GM19468 (cell line): ENCODE measurements around the gene TMA7B.

ENCODE experiments used
- ATAC-seq: cut with Tn5 transposase; IDR thresholded peaks from one replicate; pipeline ENCODE4 v1.9.1; 2021; ENCODE audit warnings: mild to moderate bottlenecking, moderate library complexity, moderate number of reproducible peaks; ENCODE audit not compliant: unreplicated experiment; ENCODE audit errors: extremely low read depth

Gene TMA7B

DNA sequence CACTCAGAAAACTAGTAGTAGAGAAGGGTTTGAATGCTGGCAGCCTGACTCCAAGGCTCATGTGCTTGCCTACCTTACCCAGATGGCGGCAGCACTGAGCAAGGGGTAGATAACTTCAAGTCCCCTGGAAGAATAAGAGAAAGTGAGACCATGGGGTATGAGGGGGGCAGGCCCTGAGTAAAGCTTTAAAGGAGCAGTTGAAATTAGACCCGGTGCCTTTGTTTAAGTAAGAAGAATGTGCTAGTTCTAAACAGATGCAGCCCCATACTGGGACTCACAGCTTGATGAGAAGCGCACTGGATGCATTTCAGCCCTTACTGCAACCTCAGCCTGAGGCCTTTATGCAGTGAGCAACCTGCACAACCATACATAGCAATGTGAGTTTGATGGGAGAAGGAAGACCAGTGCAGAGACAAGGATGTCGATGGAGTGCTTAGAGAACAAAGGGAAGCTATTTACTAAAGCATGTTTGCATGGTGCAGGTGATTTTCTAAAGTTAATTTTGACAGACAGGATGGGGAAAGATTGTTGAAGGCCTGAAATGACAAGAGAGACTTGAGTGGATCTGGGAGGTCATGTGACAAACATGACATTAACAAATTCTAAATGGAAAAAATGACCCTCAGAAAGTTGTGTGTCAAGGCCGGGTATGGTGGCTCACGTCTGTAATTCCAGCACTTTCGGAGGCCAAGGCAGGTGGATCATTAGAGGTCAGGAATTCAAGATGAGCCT, 27.1 kb upstream of the TMA7B start:
- no peak for ATAC-seq

DNA sequence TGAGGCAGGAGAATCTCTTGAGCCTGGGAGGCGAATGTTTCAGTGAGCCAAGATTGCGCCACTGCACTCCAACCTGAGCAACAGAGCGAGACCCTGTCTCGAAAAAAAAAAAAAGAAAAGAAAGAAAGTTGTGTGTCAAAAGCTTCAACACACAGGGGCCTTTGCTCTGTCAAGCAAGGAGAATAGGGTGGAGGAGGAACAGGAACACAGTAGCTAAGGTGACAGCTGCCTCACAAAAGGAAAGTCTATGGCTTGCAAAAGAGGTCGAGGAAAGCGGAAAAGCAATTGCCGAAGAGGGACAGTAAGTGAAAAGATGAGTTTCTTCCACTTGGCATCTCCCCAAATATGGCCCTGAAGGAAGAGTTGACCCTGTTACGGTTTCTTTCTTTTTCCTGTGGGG, 26.5 kb upstream of the TMA7B start:
- ATAC-seq, result no peak

DNA sequence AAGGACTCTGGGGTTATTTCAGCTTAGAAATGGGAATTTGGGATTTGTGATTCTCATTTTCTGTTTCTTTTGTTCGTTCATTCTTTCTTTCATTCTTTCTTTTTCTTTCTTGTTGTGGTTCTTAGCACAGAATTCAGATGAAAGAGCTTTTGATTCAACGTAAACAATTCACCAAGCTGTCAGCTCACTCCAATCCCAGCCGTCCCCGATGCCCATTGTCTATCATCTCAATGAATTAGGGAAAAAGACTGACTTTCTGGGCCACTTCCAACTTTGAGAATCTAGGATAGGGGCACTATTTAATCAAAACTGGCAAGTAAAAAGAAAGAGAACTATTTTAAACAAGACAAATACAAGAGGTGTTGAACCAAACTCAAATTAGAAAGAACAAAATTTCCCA, 25.1 kb upstream of the TMA7B start:
- no peak for ATAC-seq

DNA sequence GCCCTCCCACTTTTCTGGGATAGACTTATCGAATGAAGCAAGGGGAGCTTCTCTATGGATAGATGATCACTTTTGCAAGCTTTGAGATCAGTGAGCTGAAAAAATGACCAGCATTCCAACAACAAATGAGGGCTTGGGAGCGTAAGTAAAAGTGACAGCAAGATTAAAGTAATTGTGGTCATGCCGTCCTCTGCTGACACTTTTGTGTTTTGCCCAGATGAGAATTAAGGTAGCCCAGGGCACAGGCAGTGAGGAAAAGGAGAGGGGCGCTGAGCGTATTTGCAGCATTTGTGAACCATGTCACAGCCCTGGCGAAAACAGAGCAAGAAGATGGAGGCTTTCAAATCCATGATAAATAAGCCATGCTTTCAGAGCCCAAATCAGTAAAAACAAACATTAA, 24.6 kb upstream of the TMA7B start:
- ATAC-seq, result no peak

DNA sequence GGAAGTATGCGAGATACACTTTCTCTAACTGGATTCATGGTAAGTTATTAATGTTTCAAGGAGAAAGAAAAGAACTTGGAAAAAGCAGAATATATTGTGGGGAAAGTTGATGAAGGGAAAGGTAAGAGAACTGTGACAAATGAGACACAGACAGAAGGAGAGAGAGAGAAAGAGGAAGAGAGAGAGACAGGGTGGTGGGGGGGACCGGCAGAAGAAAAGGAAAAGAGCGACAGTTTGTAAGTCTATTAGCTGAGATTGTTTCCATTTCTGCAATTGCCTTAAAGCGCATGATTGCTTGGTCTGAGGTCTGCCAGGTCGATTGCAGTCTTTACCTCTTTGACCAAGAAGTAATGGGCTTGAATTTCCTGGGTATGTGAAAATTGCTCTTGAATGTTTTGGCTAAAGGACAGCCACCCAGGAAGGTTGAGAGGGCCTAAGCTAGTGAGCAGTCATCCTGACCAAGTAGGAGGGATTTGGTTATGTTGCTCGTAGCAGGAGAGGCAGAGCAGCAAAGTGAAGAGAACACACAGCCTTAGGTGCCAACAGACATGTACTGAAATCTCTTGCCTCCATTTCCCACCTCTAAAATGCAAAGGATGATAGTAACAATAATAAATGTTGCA, 23.6 kb upstream of the TMA7B start:
- ATAC-seq, result no peak

DNA sequence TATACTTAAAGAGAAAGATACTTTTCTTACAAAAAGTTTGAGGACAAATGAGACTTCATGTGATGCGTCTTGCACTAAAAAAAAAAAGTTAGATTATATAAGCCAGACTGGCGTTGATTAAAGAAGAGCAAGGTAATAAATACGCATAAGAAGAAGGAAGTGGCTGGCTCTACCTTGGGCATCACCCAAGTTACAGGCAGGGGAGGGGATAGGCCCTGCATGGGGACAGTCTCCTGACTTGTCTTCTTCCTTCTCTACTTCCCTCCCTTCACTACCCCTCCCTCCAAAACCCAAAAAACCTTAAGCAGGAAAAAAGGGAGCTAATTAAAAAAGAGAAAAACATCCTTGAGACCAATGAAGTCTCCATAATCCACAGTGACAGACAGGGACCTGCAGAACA, 22.3 kb upstream of the TMA7B start:
- ATAC-seq, result no peak

DNA sequence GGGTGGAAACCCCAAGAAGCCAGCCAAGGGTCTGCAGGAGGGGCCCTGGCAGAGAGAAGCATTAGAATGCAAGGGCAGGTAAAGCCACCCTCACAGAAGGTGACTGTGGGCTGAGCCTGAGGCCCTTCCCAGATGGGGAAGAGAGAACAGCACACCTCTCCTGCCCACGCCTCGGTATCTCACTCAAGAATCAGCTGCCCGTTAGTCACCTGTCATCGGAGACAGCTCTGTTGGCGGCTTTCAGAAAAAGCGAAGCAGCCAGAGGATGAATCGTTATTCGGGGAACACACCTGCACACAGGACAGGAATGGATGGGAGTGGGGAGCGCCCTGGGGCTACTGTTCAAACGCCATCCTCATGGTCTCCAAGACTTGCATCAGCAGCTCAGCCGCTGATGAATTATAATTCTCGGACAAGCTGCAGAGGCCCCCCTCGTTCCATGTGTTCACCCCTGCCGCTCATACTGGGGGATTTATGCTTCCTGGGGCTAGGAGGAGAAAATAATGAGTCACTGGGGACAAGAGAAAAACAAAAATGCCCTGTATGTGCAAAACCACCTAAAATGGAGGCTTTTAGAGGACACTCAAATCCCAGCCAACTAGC, 21.6 kb upstream of the TMA7B start:
- no peak for ATAC-seq

DNA sequence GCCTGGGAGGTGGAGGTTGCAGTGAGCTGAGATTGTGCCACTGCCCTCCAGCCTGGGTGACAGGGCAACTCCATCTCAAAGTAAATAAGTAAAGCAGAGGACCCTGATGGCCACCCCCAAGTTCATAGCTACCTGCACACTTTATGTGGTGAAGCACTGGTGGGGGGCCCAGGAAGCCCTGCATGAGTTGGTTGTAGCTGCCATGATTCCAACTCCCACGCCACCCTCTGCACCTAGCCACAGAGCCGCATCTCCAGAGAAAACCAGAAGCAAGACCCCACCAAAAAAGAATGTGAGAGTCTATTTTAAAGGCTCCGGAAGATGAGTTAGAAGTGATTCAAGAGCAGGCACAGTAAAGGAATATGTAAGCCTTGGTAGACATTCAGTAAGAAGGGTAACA, 20.4 kb upstream of the TMA7B start:
- ATAC-seq, result no peak

DNA sequence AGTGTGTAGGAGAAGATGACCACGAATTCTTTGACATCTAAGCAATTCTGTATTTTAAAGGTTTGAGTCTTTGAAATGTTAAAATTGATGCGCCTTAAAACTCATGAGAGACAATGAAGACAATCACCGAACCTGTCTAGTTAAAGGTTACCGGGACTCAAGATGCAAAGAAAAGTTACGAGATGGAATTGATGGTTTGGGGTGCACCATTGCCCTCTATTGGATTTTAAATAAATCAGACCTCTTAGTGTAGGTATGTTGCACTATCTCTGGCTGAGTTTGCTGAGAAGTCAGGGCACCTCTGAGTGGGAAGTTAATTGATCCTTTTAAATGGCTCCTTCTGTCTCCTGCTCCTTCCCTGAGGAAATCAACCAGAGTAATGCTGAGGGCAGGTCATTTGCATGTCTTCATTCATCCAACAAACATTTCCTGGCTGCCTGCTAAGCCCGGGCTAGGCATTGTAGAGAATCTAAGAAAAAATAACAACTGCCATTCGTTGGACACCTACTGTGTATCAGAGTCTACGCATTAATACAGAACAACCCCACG, 19.4 kb upstream of the TMA7B start:
- no peak for ATAC-seq

DNA sequence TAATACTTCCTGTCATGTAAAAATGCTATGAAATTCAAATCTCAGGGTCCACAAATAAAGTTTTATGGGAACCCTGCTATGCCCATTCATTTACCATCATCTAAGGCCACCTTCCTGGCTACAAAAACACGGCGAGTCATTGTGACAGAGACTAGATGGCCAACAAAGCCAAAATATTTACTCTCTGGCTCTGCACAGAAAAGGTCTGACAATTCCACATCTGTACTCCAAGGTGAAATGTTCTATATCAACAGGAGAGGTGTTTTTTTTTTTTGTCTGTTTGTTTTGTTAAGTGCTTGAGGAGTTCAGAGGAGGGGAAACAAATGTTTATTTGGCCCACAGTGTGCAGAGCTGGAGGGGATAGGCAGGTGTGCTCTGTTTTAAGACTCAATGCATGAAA, 18.6 kb upstream of the TMA7B start:
- ATAC-seq, result no peak

DNA sequence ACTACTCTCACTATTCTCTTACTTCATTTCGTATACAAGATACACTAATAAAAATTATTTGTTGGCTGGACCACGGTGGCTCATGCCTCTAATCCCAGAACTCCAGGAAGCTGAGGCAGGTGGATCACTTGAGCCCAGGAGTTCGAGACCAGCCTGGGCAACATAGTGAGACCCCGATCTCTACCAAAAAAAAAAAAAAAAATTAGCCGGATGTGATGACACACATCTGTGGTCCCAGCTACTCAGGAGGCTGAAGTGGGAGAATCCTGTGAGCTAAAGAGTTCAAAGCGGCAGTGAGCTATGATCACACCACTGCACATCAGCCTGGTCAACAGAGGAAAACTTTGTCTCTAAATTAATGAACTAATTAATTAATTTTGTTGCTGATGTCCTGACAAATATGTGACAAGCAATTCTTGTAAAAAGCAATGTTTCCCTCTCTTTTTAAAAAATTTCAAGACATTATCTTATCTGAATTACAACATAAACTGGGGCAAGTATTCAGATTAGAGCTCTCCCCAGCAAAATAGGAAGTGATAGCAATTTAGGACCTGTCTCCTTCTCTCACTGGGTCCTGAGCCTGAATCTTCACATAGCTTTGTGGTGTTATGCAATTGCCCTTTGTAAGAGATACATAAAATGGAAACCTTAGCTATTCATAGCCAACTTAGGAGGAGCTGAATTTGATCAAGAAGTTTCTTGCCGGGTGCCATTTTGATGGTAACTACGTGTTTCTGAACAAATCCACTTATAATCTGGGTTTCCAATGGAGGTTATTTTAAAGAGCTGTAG, 17.6 kb upstream of the TMA7B start:
- ATAC-seq, result no peak

DNA sequence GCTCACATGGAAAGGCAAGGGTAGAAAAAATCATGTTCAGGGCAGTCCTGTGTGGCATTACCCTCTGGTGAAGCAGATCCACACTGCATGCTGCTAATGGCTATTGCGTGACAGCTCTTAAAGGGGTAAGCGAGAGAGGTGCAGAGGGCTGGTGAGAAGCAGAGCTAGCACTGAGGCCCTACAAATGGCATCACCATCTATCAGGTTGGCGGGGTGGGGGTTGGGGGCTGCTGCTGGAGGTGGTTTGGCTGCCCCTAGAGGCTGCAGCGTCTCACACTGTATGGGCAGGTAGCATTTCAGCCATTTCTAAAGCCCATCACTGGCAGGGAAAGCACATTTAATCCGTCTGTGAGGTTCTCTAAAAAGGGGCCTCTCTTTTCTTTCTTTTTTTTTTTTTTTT, 16.9 kb upstream of the TMA7B start:
- ATAC-seq, result no peak

DNA sequence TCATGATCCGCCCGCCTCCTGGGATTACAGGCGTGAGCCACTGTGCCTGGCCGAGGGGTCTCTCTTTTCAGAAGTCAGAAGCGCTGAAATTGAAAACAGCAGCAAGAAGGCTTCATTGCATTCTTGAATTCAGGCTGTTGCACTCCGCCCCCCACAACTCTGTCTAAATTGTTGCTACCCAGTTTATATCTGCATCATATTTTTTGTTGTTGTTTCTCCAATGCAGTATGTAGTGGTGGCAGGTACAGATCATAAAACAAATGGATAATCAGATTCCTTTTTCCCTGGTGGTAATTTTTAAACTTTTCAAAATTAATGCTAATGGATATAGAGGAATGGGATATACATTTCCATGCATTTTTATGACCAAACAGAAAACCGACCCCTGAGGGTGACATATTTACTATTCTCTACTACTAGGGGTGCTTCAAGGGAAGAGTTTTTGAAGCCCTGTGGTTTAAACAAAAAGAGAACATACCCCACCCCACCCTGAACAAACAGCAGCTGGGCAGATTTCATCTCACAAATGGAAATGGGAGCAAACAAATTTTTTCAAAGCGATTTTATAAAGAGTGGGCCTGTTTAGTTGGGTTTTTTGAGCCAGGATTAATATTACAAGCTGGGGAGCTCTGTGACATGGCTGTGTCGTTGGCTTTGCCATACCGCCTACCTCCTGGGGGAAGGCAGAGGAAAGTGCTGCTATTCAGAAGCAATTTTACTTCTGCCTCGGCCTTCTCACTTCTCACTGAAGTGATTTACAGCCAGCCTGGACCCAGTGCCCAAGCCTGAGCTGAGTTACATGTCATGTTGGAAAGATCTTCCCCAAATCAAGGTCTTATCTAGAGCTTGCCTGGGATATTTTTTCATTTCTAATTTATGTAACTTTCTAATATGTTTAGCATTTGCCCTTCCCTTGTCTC, 16.0 kb upstream of the TMA7B start:
- ATAC-seq, result no peak

DNA sequence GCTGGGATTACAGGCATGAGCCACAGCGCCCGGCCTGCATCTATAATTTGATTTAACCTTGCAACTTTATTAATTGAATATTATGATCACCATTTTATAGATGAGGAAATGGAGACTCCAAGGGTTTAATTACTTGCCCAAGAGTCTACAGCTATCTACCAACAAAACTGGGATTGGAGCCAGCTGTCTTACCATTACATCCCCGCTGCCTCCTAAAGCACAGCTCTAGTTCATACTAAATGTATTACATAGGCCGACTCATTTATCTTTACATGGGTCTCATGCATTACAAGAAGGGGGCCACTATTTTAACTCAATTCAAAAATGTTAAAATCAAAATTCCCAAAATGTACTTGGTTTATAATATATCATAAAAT, 14.1 kb upstream of the TMA7B start:
- no peak for ATAC-seq

DNA sequence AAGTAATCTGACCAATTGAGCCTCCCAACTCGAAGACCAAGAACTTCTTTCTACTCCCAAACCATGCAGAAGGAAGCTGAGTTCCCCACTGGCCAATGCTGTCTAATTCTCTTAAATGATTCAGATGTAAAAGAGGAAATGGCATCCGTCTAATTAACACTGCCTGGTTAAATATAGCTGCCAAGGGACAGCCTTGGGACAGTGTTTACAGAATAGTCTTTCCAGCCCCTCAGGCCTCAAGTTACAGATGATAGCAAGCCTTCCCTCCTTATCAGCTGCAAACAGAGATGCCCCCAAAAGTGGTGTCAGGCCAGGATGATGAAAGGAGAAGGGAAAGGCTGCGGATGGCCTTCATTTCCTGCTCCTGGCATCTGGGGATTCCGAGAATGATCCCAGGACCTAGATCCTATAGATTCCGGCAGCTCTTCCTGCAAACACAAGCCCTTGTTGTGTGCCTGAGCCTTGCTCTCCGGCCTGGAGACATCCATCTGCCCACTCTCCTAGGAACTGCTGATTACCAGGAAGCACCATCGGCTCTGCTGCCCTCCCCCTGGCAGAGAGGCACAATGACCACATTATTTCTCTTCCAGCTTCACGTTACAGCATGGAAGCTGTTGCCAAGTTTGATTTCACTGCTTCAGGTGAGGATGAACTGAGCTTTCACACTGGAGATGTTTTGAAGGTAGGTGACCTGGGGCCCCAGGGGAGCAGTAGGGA, 13.5 kb upstream of the TMA7B start:
- ATAC-seq, result no peak

DNA sequence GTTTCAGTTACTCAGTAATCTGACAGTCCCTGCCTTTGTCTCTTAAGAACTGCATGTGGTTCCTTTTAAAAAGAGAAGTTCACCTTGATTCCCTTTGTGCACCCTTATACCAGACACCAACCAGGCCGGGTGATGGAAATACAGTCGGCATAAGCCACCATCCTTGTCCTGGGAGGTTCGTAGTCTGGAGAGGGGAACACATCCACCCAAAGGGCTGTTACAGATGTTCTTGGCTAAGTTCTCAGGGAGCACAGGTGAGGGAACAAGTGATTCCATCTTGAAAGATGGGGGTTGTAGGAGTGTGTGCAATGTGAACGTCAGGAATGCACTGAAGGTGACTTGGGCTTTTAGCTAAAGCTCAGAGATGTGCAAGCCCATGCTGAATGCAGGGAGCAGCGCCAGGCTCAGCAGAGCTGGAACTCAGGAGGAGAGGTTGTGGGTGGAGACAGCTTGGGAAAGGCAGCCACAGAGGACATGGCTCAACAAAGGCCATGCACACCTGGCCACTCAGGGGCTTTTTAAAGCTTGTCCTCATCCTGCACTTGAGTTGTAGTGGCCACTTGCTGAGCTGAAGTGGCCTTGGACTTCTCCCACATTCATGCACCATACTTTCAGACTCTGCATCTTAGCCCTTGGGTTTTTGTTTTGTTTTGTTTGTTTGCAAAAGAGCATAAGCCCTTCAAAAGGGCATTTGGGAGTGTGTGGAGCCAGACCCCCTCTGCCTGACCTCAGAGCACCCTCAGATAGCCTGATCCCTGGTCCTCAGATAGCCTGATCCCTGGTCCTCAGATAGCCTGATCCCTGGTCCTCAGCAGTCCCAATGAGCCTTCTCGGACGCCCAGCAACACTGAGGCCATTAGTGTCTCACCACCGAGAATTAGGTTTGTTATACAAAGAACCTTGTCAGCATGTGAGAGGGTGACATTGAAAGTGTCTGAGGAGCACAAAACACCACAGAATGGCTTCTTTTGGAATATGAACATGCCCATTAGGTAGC, 12.7 kb upstream of the TMA7B start:
- no peak for ATAC-seq

DNA sequence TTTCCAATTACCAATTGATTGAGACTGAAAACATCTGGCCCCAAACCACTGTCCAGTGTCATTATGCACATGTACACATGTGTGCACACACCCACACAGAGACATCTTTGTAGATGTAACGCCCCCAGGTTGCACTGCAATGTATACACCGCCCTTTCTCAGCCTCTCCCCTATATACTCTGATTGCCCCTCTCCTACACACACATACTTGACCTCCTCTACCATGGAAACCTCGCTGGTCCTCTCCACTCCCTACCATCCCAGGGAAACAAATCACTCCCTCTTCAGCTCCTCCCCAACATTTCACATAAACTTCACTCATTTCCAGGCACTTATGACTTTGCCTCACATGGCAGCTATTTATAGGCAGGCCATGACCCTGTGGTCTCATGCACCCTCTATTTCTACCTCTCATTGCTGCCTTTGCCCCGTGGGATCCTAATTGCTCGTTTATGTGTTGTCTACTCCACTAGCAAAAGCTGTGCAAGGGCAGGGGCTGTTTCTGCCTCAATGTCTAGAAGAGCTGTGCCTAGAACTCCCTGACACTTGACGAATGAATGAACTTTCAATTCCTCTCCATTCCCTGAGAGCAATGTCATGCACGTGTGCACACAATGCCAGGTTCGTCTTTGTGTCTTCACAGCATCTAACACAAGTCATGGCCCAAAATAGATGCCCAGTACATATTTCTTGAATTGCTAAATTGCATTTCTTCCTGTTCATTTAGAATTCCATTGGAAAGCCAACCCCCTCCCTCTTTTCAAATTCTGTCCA, 10.0 kb upstream of the TMA7B start:
- ATAC-seq, result no peak
